GM18526 (cell line): ENCODE results near the gene RFX1.

Experiments
- POLR2A ChIP-seq: IDR thresholded peaks from 3 replicates; pipeline ENCODE4 v1.6.1; 2011; ENCODE audit not compliant: insufficient read length; ENCODE audit errors: extremely low read depth

The RFX1 gene

GRCh38 chr19:13938301-13939064, 67.6 kb downstream of the RFX1 start, which contains the start of gene PODNL1:
Gene PODNL1 (minus strand): TSS chr19:13938417. CDS start chr19:13938181, 236 bp downstream.
- no peak for TF ChIP-seq POLR2A

GRCh38 chr19:13937479-13938300, 68.4 kb downstream of the RFX1 start:
- no peak for TF ChIP-seq POLR2A

GRCh38 chr19:13935765-13936510, 70.2 kb downstream of the RFX1 start:
- no peak for TF ChIP-seq POLR2A

GRCh38 chr19:13934785-13935109, 71.4 kb downstream of the RFX1 start:
- TF ChIP-seq POLR2A: no peak

GRCh38 chr19:13932911-13933393, 73.2 kb downstream of the RFX1 start:
- no peak for TF ChIP-seq POLR2A

- no peak for TF ChIP-seq POLR2A
Observed at GRCh38 chr19:13932149-13932637, 73.9 kb downstream of the RFX1 start.

- TF ChIP-seq POLR2A: no peak
Observed at GRCh38 chr19:13931391-13932148, 74.5 kb downstream of the RFX1 start.

GRCh38 chr19:13930402-13930801, 75.7 kb downstream of the RFX1 start:
- TF ChIP-seq POLR2A: no peak

- no peak for TF ChIP-seq POLR2A
Observed at GRCh38 chr19:13929956-13930355, 76.2 kb downstream of the RFX1 start.

- TF ChIP-seq POLR2A: no peak
Observed at GRCh38 chr19:13929340-13929739, 76.8 kb downstream of the RFX1 start.

- TF ChIP-seq POLR2A: no peak
Observed at GRCh38 chr19:13926715-13927114, 79.4 kb downstream of the RFX1 start.

- no peak for TF ChIP-seq POLR2A
Observed at GRCh38 chr19:13926010-13926409, 80.1 kb downstream of the RFX1 start.

- TF ChIP-seq POLR2A: no peak
Observed at GRCh38 chr19:13923194-13923987, 82.7 kb downstream of the RFX1 start.
